Heart right ventricle (tissue), 16 donors: Measurements from ENCODE around the gene L3MBTL2. TPM values are rescaled to one million over a fixed set of nuclear protein-coding genes. Genes with fewer than 3 reads are reported as not detected.

Experiments used
- ATAC-seq, 8 donors: fragments of 200-7000 bp; cut with Tn5 transposase; one replicate each; pipeline ENCODE4 v1.9.1; 2020; ENCODE audit warnings: mild to moderate bottlenecking in 8 of 8, moderate library complexity in 8 of 8, moderate number of reproducible peaks in 1 of 8
- DNase-seq, 2 donors: peaks; one replicate each; pipeline ENCODE4 v3.0.0-alpha.2; 2020
- H3K27ac ChIP-seq, 10 donors: fragments of 200-600 bp; sonication (generic) in 2 of 10; one replicate each; pipeline versions ENCODE4 v1.5.0 to v1.8.0; 2020 to 2022; ENCODE audit warnings: mild to moderate bottlenecking in 3 of 10
- H3K27me3 ChIP-seq, 7 donors: fragments of 200-600 bp; one replicate each; pipeline ENCODE4 v1.8.0; 2021 to 2022; ENCODE audit warnings: mild to moderate bottlenecking in 2 of 7
- H3K36me3 ChIP-seq, 9 donors: fragments of 200-600 bp; sonication (generic) in 1 of 9; one replicate each; pipeline versions ENCODE4 v1.5.0 to v1.8.0; 2020 to 2022; ENCODE audit warnings: mild to moderate bottlenecking in 2 of 9
- H3K4me1 ChIP-seq, 9 donors: fragments of 200-600 bp; sonication (generic) in 1 of 9; one replicate each; pipeline versions ENCODE4 v1.5.0 to v1.8.0; 2020 to 2022; ENCODE audit warnings: mild to moderate bottlenecking in 4 of 9
- H3K4me3 ChIP-seq, 10 donors: fragments of 200-600 bp; sonication (generic) in 2 of 10; one replicate each; pipeline versions ENCODE4 v1.5.0 to v1.8.0; 2020 to 2022; ENCODE audit warnings: mild to moderate bottlenecking in 7 of 10, moderate library complexity in 2 of 10
- H3K9me3 ChIP-seq, 11 donors: fragments of 200-600 bp in 10 of 11; sonication (generic) in 2 of 11; one replicate each; pipeline versions ENCODE4 v1.5.0 to v1.8.0; 2013 to 2022; ENCODE audit warnings: mild to moderate bottlenecking in 2 of 11, control low read depth in 1 of 11, moderate library complexity in 1 of 11
- CTCF ChIP-seq, 9 donors: fragments of 200-600 bp; sonication (generic) in 2 of 9; IDR thresholded peaks; one replicate each; pipeline versions ENCODE4 v1.5.0 to v1.8.0; 2021 to 2022; ENCODE audit warnings: antibody characterized with exemption in 9 of 9, mild to moderate bottlenecking in 5 of 9, moderate library complexity in 1 of 9
- WGBS, 2 donors: extraction: QIAGEN DNeasy Blood & Tissue Kit; methylation state at CpG; one replicate each; pipeline ENCODE4 v1.1.7; 2013; ENCODE audit warnings: inconsistent platforms in 1 of 2; 5-methylcytosine and 5-hydroxymethylcytosine counted together
- intact Hi-C, 10 donors: fragments of 100-400 bp; cut with DNase I; formaldehyde crosslinking; loops; one replicate each; pipeline versions ENCODE4 v1.11.1 to v1.14.2; 2022
- polyA plus RNA-seq, 2 donors: library from polyadenylated mRNA; stranded (reverse); fragments of 200-250 nt; gene quantifications; one replicate each; pipeline ENCODE4 v1.2.3, GENCODE V29; 2013
- total RNA-seq, 10 donors: library from RNA; stranded (reverse); fragmentation: NEBNext Ultra II Directional in 3 of 10; extraction: Animal tissue kit (Norgen Biotek cat#: 25700) in 3 of 10; gene quantifications; one replicate each; pipeline versions ENCODE4 v1.2.1 to v1.2.4, GENCODE V29; 2021 to 2023
- donor health status: Arrhythmogenic right ventricular cardiomyopathy.
- donor health status: ischemic (EF 13 %, LVEDD 7.1; RV severe dilation, severe dysfunction).
- donor health status: healthy with polysubstance abuse.
- donor health status: DM: no; HTN: yes; CAD: no.
- donor health status: DM: no; HTN: no; CAD: no.
- donor health status: ischemic (EF 25% LVEDD 6.9; RV normal size, moderate dysfunction).
- donor health status: ischemic (EF 25% LVEDD 5.7; RV mildly dilated, moderate dysfunction).
- donor health status: healthy.
- donor health status: DM: yes; HTN: yes; CAD: no.
- donor health status: Ischemic cardiomyopathy.
- donor health status: ischemic (EF 35%, LVEDD 5.7; RV mildly dilated, moderate dysfunction).
- donor health status: nonischemic (EF 11% LVEDD 7.7; RV severe dilation, severe dysfunction).
- donor health status: DM: yes; HTN: yes; CAD: no.
- donor health status: PGD.
- donor health status: ischemic (EF 29% LVEDD 5.4; RV normal size, mild dysfunction).
- donor health status: nonischemic (EF 23%, LVEDD 6.1; RV moderate dilation, normal function).

The L3MBTL2 gene
- total and polyA plus RNA-seq, 12 donors: 10.0 to 18.5 (median 15.1) TPM

- ATAC-seq: no peak
- H3K4me3 ChIP-seq: no peak overlapping the region
- 75 to 80% methylated on average over 16 of the region's 16 CpGs for WGBS, 2 donors
- no peak overlapping the region for H3K27ac ChIP-seq
- no peaks in the 10 kb centered on the region for H3K27me3 ChIP-seq
- H3K4me1 ChIP-seq: peaks cover 8 to 35% (median 17%) of the 10 kb centered on the region in 9 donors
- no peak for DNase-seq
- no peaks in the 10 kb centered on the region for H3K9me3 ChIP-seq
- H3K36me3 ChIP-seq: no peaks in the 10 kb centered on the region
- TF ChIP-seq CTCF (IDR thresholded peaks at IDR 0.05): no peak
- intact Hi-C loops: loop anchor here in 4 of 10 donors (5.0 to 10.0 kb wide), 4 partner anchors 42 to 147 kb away; partner anchors contain the start of genes EP300 (in 1 of the 4) and ZC3H7B (in 1 of the 4)
Measured at GRCh38 chr22:41239443-41240128, 34.5 kb downstream of the L3MBTL2 start.

- DNase-seq (no peak), ATAC-seq (peak in 2 of 8 donors; percentile 8 to 77)
- Histone ChIP-seq H3K27ac (peak within 1 kb of the TSS in 3 of 10 donors; percentile 11 to 25 (median 19)), H3K4me3 (no peak within 1 kb of the TSS), H3K9me3 (no peaks in the 10 kb centered on the region), H3K27me3 (no peaks in the 10 kb centered on the region), H3K36me3 (peaks cover 0 to 8% (median 0%) of the 10 kb centered on the region in 9 donors), H3K4me1 (peaks cover 8 to 26% (median 11%) of the 10 kb centered on the region in 9 donors)
- WGBS, 2 donors: 58 to 78% methylated on average over 24 of the region's 24 CpGs
- intact Hi-C loops: loop anchor here in 1 of 10 donors (10.0 kb wide), 1 partner anchor 64 kb away; the partner anchor contains the start of gene ZC3H7B
- no peak for TF ChIP-seq CTCF (IDR thresholded peaks at IDR 0.05)
Measured at GRCh38 chr22:41240377-41241132, 35.4 kb downstream of the L3MBTL2 start, which contains the start of gene CHADL. TSS of gene CHADL (minus strand) at chr22:41240931. CDS start at chr22:41240881, 50 bp downstream.

- WGBS, 2 donors: 91 to 95% methylated on average over 7 of the region's 7 CpGs
- ATAC-seq (no peak), DNase-seq (no peak)
- intact Hi-C loops: loop anchor here in 1 of 10 donors (10.0 kb wide), 1 partner anchor 64 kb away; the partner anchor contains the start of gene ZC3H7B
- H3K9me3 ChIP-seq: no peaks in the 10 kb centered on the region
- peaks cover 7 to 21% (median 11%) of the 10 kb centered on the region in 9 donors for H3K4me1 ChIP-seq
- peak overlapping the region in 3 of 10 donors; percentile 11 to 25 (median 19) for H3K27ac ChIP-seq
- peaks cover 0 to 14% (median 0%) of the 10 kb centered on the region in 9 donors for H3K36me3 ChIP-seq
- TF ChIP-seq CTCF (IDR thresholded peaks at IDR 0.05): no peak
- H3K4me3 ChIP-seq: no peak overlapping the region
- H3K27me3 ChIP-seq: no peaks in the 10 kb centered on the region
Measured at GRCh38 chr22:41241133-41241676, 36.1 kb downstream of the L3MBTL2 start.
